ENCODE data around the gene SLC27A1.
"Not testable (repeated sequence)": the region's sequence is repeated elsewhere in the genome, so short reads cannot be mapped to it uniquely, and the experiment has no call there.

The SLC27A1 gene

DNA sequence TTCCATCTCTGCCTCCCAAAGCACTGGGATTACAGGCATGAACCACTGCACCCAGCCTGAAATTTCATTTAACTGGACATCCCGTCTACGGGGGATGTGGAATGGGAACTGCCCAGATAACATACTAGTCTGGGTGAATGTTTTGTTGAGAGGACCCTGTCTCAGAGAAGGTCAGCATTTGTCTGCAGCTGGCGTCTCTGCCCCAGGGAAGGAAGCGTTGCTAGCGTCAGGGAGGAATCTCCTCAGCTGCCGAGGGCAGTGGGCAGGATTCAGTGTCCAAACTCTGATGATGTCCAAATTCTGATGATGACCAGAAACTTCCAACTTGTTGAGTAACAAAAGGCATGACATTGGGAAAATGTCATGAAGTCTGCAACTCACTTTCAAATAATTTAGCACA lies 12.7 kb upstream of the SLC27A1 start:
- no peak for DNase-seq

GRCh38 chr19:17458970-17459369 lies 11.4 kb upstream of the SLC27A1 start:
- no peak for DNase-seq

- DNase-seq: no peak
Observed at GRCh38 chr19:17460372-17461230, 9.7 kb upstream of the SLC27A1 start, which contains the start of gene NXNL1. NXNL1 (minus strand) TSS chr19:17460926; CDS start chr19:17460869, 57 bp downstream.

- no peak for DNase-seq
Observed at GRCh38 chr19:17466487-17466850, 3.9 kb upstream of the SLC27A1 start.

DNA sequence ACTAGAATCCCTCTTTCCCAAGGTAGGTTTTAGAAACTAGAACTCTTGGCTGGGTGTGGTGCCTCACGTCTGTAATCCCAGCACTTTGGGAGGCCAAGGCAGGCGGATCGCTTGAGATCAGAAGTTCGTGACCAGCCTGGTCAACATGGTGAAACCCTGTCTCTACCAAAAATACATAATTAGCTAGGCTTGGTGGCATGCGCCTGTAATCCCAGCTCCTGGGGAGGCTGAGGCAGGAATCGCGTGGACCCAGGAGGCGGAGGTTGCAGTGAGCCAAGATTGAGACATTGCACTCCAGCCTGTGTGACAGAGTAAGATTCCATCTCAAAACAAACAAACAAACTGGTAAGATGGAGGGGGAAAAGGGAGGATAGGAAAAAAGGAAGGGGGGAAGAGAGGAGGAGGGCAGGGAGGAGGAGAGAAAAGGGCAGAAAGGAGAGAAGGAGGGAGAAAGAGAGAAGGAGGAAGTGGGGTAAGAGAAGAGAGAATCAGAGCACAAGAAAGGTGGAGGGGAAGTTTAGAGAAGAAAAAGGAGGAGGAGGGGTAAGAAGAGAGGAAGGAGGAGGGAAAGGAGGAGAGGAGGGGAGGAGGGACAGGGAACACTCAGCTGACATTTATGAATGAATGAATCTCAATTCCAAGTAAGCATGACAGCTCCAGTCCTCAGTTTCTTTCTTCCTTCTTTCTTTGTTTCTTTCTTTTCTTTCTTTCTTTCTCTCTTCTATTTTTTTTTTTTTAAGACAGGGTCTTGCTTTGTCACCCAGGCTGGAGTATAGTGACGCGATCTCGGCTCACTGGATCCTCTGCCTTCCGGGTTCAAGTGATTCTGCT lies 2.6 kb upstream of the SLC27A1 start:
- DNase-seq: no peak

DNA sequence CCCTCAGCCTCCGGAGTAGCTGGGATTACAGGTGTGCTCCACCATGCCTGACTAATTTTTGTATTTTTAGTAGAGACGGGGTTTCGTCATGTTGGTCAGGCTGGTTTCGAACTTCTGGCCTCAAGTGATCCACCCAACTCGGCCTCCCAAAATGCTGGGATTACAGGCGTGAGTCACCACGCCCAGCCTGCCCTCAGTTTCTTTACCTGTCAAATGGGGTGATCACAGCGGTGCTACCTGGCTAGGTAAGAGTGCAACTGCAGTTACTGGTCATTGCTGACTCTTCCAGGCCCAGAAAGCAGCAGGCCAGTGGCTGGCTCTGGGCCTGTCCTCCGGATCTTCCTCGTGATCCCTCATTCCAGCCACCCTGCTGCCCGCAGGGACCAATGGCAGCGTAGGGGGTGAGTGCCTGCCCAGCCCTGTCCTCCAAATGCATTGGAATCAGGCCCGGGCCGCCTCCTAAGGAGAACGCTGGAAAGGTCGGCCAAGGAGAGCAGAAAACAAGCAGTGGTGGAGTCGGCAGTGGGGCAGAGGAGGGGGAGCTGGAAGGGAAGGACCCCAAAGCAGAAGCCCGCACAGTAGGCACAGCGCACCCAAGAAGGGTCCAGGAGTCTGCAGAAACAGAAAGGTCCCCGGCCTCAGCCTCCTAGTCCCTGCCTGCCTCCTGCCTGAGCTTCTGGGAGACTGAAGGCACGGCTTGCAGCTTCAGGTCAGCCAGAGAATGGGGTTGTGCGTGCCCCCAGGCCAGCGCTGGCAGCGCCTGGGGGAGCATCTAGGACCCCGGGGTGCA lies 1.8 kb upstream of the SLC27A1 start:
- DNase-seq: no peak

GRCh38 chr19:17469092-17469480 lies 1.2 kb upstream of the SLC27A1 start:
- no peak for DNase-seq

DNA sequence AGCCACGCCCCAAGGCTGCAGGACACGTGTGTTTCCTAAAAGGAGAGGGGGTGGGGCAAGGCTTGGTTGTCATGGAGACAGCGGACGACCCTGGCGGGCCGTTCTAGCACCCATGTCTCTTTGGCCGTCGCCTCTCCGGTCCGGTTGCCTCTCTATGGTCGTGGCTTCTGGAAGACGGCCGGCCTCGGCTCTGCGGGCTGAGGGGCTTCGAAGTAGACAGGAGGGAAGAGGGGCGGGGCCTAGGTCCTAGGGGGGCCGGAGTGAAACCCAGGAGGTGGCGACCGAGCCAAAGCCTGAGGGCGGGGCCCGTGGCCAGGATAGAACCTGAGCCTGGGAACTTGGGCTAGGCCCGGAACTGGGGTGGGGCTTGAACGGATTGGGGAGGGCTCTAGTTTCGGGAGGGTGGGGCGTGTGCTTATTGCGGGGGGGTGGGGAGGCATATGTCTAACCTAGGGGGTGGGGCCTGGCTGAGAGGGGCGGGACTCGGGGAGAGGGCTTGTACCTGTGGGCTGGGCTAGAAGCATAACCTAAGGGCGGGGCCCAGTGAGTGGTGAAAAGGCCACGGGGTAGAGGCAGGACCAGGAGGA lies 750 bp upstream of the SLC27A1 start:
- peak; percentile 86 for DNase-seq

DNA sequence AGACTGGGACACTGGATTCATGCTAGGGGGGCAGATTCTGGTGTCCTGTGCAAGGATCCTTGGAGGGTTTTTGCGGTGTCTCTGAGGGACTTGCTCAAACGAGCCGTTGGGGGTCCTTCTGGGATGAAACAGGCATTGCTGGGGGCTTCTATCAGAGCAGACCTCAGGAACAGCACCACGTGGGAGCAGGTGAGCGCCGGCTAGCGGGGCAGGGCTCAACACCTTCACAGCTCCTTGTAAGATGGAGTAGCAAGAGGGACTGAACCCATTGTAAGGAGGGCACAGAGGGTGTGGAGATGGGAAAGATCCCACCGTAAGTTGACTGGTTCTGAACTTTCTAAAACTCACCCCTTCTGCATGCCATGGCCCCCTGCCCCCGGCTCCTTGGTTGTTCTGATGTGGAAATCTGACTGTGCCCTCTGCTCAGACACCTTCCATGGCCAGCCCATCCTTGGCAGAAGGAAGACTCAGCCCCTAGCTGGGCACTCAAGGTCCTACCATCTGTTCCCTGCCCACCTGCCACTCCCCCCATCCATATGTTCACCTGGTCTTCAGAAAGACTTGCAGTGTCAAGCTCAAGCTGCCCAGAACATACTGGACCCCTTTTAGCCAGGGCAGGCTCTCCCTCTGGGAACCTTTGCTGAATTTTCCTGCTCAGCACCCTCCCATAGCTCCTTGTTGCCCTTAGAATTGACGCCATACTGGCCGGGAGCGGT lies 1.2 kb downstream of the SLC27A1 start:
- no peak for DNase-seq

GRCh38 chr19:17473041-17473440 lies 2.7 kb downstream of the SLC27A1 start:
- peak; percentile 61 for DNase-seq

- DNase-seq: not testable (repeated sequence)
Observed at GRCh38 chr19:17475011-17475540, 4.8 kb downstream of the SLC27A1 start.

DNA sequence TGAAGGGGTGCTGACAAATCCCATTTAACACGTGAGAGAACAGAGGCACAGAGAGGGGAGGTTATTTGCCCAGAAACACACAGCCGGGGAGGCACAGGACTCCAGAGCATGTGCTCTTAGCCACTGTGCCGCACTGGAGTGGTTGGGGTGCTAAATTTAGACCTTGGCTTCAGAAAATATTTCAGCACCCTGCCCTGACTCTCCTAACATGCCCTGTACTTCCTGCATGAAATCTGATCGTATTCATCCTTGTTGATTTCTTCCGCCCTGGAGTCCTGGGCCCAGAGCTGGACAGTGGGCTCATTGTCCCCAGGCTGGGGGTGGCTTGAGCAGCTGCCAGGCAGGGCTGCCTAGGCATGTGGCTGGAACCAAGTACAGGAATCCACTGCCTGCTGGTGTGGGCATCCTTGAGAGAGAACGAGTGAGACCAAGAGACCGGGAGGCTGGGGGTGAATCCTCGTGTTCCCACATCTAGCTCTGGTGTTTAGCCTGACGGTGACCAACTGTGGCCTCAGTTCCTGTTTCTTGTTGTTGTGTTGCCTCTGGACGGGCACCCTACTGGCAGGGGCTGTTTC lies 5.3 kb downstream of the SLC27A1 start:
- no peak for DNase-seq

DNA sequence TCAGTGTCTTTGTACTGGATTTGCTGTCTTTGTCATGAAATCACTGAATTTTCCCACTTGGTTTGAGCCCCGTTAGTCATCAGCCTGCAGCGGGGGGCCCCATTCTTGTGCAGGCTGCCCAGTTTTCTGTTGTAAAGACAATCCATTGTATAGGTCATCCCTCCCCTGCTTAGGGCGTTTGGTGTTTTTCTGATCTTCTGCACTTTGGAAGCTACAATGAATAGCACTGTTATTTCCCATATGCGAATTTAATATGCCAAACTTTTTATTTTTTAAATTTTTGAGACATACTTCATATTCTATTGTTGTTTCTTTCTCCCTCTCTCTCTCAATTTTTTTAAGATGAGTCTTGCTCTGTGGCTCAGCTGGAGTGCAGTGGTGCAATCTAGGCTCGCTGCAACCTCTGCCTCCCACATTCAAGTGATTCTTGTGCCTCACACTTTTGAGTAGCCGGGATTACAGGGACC lies 9.0 kb downstream of the SLC27A1 start:
- DNase-seq: peak; percentile 44

DNA sequence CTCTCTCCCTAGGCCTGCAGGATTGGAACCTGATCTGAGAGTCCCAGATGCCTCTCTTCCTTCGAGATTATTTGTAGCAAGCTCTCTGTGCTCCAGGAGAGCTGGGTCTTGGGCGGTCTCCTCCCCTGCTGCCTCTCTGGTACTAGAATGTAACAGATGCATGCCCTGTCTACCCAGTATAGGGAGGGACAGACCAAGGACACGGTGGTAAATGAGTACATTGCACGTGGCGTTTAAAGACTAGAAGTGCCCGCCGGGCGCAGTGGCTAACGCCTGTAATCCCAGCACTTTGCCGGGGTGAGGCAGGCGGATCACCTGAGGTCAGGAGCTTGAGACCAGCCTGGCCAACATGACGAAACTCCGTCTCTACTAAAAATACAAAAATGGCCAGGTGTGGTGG lies 11.7 kb downstream of the SLC27A1 start:
- no peak for DNase-seq

DNA sequence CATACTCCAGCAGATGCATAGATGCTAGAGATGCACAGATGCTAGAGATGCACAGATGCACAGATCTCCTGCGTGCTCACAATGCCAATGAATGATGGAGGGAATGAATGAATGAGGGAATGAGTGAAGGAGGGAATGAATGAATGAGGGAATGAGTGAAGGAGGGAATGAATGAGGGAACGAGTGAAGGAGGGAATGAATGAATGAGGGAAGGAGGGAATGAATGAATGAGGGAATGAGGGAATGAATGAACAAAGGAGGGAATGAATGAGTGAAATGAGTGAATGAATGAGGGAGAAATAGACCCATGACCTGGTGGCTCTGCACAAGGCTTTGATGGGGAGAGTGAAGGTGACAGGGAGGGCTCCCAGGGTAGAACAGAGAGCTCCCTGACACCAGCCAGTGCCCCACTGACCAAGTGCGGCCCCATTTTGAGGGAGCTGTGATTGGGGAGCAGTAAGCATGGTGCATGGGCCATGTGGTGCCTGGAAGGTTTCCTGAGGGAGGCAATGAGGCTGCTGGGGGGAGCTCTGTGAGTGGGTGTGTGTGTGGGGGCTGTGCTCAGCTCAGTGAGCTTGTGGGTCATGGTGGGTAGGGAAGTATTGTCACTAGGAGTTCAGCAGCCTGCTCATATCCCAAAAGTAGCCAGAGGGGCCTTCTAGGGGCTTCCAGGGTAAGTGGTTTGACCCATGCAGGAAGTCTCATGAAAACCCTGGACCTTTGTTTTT lies 12.7 kb downstream of the SLC27A1 start:
- no peak for DNase-seq

- DNase-seq: no peak
Observed at GRCh38 chr19:17483605-17484002, 13.3 kb downstream of the SLC27A1 start.

DNA sequence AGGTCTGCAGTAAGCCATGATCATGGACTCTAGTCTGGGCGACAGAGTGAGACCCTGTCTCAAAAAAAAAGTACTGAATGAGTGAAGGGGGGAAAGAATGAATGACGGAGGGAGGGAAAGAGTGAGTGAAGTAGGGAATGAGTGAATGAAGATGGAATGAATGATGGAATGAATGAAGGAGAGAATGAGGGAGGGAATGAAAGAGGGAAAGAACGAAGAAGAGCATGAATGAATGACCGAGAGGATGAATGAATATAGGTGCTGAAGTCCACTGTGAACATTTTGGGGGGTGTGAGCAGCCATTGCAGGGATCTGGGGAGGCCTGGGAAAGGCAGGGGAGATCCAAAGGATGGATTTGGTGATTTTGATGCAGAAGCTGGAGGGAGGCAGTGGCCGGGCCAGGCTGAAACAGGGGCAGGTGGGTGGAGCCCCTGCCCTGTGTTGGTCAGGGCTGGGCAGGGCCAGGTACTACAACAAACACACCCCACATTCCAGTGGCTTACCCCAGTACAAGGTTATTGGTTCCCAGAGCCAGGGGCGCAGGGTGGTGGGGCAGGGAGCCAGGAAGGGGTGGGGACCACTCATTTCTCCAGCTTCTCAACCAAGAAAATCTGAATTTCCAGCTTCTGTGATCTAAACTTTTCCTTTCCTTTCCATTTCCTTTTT lies 14.3 kb downstream of the SLC27A1 start:
- DNase-seq: peak; percentile 39

DNA sequence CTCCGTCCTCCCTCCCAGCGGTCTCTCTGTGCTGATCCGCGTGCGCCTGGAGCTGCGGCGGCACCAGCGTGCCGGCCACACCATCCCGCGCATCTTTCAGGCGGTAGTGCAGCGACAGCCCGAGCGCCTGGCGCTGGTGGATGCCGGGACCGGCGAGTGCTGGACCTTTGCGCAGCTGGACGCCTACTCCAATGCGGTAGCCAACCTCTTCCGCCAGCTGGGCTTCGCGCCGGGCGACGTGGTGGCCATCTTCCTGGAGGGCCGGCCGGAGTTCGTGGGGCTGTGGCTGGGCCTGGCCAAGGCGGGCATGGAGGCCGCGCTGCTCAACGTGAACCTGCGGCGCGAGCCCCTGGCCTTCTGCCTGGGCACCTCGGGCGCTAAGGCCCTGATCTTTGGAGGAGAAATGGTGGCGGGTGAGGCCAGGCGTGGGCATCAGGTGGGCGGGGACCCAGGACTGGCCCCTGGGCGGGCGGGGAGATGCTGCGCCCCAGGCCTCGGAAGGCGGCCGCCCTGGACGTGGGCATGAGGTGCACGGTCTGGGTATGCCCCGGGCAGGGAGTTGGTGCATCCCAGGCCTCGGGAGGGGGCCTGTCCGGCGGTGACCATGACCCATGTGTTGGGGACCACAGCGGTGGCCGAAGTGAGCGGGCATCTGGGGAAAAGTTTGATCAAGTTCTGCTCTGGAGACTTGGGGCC lies 16.4 kb downstream of the SLC27A1 start:
- DNase-seq: no peak
